Neural cell (in vitro differentiated cells): ENCODE results near the gene PAN3. TPM values are rescaled to one million over a fixed set of nuclear protein-coding genes. Genes with fewer than 3 reads are reported as not detected.

Experiments
- H2AFZ ChIP-seq: fragments of 200-600, 300-800 bp; sonication (generic), shearing (Covaris generic); 2 replicates; pipeline ENCODE4 v1.6.0; 2014; ENCODE audit warnings: low read depth, mild to moderate bottlenecking, antibody characterized with exemption, low read length, moderate library complexity
- H3F3A ChIP-seq: fragments of 200-600 bp; shearing (Covaris generic); 2 replicates; pipeline ENCODE4 v1.6.1; 2016; ENCODE audit warnings: mild to moderate bottlenecking, moderate library complexity, mixed read lengths, antibody characterized with exemption, low read length; ENCODE audit not compliant: insufficient read depth, poor library complexity, severe bottlenecking
- H3K27ac ChIP-seq: fragments of 200-600, 300-800 bp; sonication (generic), shearing (Covaris generic); 2 replicates; pipeline ENCODE4 v1.5.1; 2014; ENCODE audit warnings: mild to moderate bottlenecking, low read length, moderate library complexity
- H3K27me3 ChIP-seq: fragments of 300-800, 200-600 bp; sonication (generic), shearing (Covaris generic); 2 replicates; pipeline ENCODE4 v1.6.0; 2014; ENCODE audit warnings: mild to moderate bottlenecking, low read depth, low read length, moderate library complexity; ENCODE audit not compliant: insufficient read depth
- H3K36me3 ChIP-seq: fragments of 300-800, 200-600 bp; sonication (generic), shearing (Covaris generic); 2 replicates; pipeline ENCODE4 v1.5.1; 2014; ENCODE audit warnings: mild to moderate bottlenecking, antibody characterized with exemption, low read length, moderate library complexity; ENCODE audit not compliant: insufficient read depth
- H3K4me2 ChIP-seq: fragments of 300-800, 200-600 bp; sonication (generic), shearing (Covaris generic); 2 replicates; pipeline ENCODE4 v1.6.0; 2014; ENCODE audit warnings: mild to moderate bottlenecking, low read length
- H3K4me3 ChIP-seq: fragments of 300-800, 200-600 bp; sonication (generic), shearing (Covaris generic); 2 replicates; pipeline ENCODE4 v1.5.1; 2014; ENCODE audit warnings: mild to moderate bottlenecking, low read length, moderate library complexity
- H3K79me2 ChIP-seq: fragments of 200-600 bp; shearing (Covaris generic); replicated peaks from 2 replicates; pipeline ENCODE4 v1.6.0; 2014; ENCODE audit warnings: mild to moderate bottlenecking, low read length, moderate library complexity; ENCODE audit not compliant: insufficient read depth
- H3K9ac ChIP-seq: fragments of 300-800, 200-600 bp; sonication (generic), shearing (Covaris generic); 2 replicates; pipeline ENCODE4 v1.6.1; 2016; ENCODE audit warnings: mild to moderate bottlenecking, low read length, mixed read lengths
- H3K9me2 ChIP-seq: fragments of 200-600 bp; shearing (Covaris generic); 2 replicates; pipeline ENCODE4 v1.6.1; 2016; ENCODE audit warnings: mild to moderate bottlenecking, low read length, mixed read lengths; ENCODE audit not compliant: insufficient read depth
- H3K9me3 ChIP-seq: fragments of 200-600, 300-800 bp; sonication (generic), shearing (Covaris generic); 2 replicates; pipeline ENCODE4 v1.6.1; 2016; ENCODE audit warnings: mild to moderate bottlenecking, mixed run types, low read length, moderate library complexity, mixed read lengths
- H4K20me1 ChIP-seq: fragments of 200-600 bp; shearing (Covaris generic); 2 replicates; pipeline ENCODE4 v1.6.1; 2016; ENCODE audit warnings: mild to moderate bottlenecking, mixed run types; ENCODE audit not compliant: insufficient read depth
- CTCF ChIP-seq: fragments of 450-650 bp; IDR thresholded peaks from 2 replicates; pipeline ENCODE4 v1.5.1; 2014; ENCODE audit warnings: antibody characterized with exemption, mild to moderate bottlenecking, moderate library complexity; ENCODE audit not compliant: poor library complexity, severe bottlenecking
- MXI1 ChIP-seq: fragments of 450-650 bp; conservative IDR thresholded peaks from 2 replicates; pipeline ENCODE4 v1.6.1; 2014; ENCODE audit warnings: antibody characterized with exemption, mild to moderate bottlenecking; ENCODE audit not compliant: poor library complexity, severe bottlenecking
- POLR2AphosphoS5 ChIP-seq: IDR thresholded peaks from 2 replicates; pipeline ENCODE4 v1.6.1; 2012
- RAD21 ChIP-seq: fragments of 450-650 bp; conservative IDR thresholded peaks from 2 replicates; pipeline ENCODE4 v1.6.1; 2014; ENCODE audit warnings: antibody characterized with exemption, mild to moderate bottlenecking, moderate library complexity
- REST ChIP-seq: IDR thresholded peaks from 2 replicates; pipeline ENCODE4 v1.6.1; 2012; ENCODE audit warnings: borderline replicate concordance
- polyA plus RNA-seq: library from polyadenylated mRNA; depleted of rRNA; stranded (reverse); fragments of >200 nt; gene quantifications from 2 replicates; pipeline ENCODE4 v1.2.3, GENCODE V29; 2014

The PAN3 gene
- polyA plus RNA-seq, 1 donor from 2014 or later, result 44.0 TPM

GRCh38 chr13:28320884-28321574 lies 182.7 kb downstream of the PAN3 start (continued):
- no peak for TF ChIP-seq MXI1
- TF ChIP-seq POLR2AphosphoS5, result no peak

GRCh38 chr13:28321756-28322155 lies 183.4 kb downstream of the PAN3 start:
- Histone ChIP-seq H3K4me2 (no peak overlapping the region), H4K20me1 (no peaks in the 10 kb centered on the region), H3F3A (no peaks in the 10 kb centered on the region), H3K36me3 (no peaks in the 10 kb centered on the region), H3K9ac (no peak overlapping the region), H3K27me3 (no peaks in the 10 kb centered on the region), H3K9me3 (no peaks in the 10 kb centered on the region), H3K27ac (no peak overlapping the region), H3K4me3 (no peak overlapping the region), H3K79me2 (no peaks in the 10 kb centered on the region), H3K9me2 (no peaks in the 10 kb centered on the region), H2AFZ (no peak overlapping the region)
- no peak for TF ChIP-seq REST
- TF ChIP-seq CTCF, result no peak

GRCh38 chr13:28322256-28322905 lies 184.0 kb downstream of the PAN3 start:
- no peaks in the 10 kb centered on the region for H4K20me1 ChIP-seq
- no peak overlapping the region for H3K9ac ChIP-seq
- H2AFZ ChIP-seq, result no peak overlapping the region
- no peaks in the 10 kb centered on the region for H3K79me2 ChIP-seq
- no peak for TF ChIP-seq REST
- no peak for TF ChIP-seq MXI1
- TF ChIP-seq POLR2AphosphoS5, result no peak
- no peak for TF ChIP-seq CTCF
- no peak for TF ChIP-seq RAD21
- H3K4me2 ChIP-seq, result no peak overlapping the region
- no peaks in the 10 kb centered on the region for H3F3A ChIP-seq
- H3K4me3 ChIP-seq, result no peak overlapping the region
- no peaks in the 10 kb centered on the region for H3K9me3 ChIP-seq
- H3K27ac ChIP-seq, result no peak overlapping the region
- H3K27me3 ChIP-seq, result no peaks in the 10 kb centered on the region
- no peaks in the 10 kb centered on the region for H3K9me2 ChIP-seq
- no peaks in the 10 kb centered on the region for H3K36me3 ChIP-seq
